Measurements from ENCODE around the gene G2E3.
"Not testable (repeated sequence)": the region's sequence is repeated elsewhere in the genome, so short reads cannot be mapped to it uniquely, and the experiment has no call there.

The G2E3 gene

DNA sequence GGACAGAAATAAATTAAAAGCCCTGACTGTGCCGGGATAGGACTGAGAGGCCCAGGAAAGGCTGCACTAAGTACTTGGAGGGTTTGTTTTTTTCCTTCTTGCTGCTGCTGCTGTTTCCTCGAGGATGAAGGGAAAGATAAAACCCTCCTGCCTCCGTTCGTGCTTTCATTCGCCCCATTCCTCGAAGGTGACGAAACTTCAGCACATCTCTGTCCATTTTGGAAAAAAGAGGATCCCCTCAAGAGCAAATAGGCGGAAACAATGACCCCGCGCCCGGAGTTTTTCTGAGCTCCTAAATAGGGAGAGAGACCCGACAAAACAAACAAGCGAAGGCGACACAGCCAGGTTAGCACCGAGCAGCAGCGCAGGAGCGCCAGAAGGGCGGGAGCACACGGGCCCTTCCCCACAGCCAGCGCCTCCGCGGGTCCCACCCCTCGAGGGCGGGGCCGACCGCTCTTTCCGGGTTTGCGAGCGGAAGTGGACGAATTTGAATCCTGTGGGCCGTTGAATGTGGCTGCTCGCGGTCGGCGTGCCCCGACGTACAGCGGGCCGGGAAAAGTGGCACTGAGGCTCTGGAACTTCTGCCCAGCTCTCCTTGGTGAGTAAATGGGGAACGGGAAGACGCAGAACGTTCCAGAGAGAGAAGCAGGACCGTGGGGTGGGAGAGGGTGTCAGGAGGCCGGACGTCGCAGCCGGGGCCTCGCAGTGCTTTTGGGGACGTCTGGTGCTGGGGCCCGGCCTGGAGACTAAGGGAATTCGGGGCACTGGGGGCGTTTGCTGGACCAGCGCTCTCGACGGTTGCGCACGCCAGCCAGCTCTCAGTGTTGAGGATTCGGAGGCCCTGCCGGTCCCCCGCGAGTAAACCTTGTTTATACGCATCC lies at the start of gene G2E3:
Gene G2E3 (plus strand): TSS at position 484 of the 881 bp plus-strand sequence. CDS start 21,922 bp downstream, outside the sequence.
- peak; percentile 91 for DNase-seq (ENCODE audit: low spot score)

DNA sequence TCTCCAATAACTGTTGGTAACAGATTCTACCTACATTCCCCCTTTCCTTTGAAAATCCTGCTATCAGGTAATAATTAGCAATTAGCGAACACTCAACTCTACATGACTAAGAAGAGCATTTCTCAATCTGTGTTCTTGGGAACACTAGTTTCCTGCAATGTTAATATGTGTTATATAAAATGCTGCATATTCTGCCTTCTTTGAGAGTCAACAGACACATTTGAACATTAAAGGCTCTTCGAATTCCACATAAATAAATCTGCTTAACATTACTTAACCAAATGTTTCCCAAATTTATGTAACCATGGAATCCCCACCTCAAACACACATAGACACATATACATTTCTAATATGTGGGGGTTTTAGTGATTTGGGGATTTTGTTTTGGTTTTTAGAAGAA lies 41.2 kb upstream of the G2E3 start:
- DNase-seq (ENCODE audit: low spot score) = no peak

- no peak for DNase-seq (ENCODE audit: low spot score)
Observed at GRCh38 chr14:30518867-30519560, 39.9 kb upstream of the G2E3 start.

GRCh38 chr14:30519961-30520360 lies 39.0 kb upstream of the G2E3 start:
- DNase-seq (ENCODE audit: low spot score) = no peak

GRCh38 chr14:30520536-30520935 lies 38.4 kb upstream of the G2E3 start:
- DNase-seq (ENCODE audit: low spot score) = no peak

DNA sequence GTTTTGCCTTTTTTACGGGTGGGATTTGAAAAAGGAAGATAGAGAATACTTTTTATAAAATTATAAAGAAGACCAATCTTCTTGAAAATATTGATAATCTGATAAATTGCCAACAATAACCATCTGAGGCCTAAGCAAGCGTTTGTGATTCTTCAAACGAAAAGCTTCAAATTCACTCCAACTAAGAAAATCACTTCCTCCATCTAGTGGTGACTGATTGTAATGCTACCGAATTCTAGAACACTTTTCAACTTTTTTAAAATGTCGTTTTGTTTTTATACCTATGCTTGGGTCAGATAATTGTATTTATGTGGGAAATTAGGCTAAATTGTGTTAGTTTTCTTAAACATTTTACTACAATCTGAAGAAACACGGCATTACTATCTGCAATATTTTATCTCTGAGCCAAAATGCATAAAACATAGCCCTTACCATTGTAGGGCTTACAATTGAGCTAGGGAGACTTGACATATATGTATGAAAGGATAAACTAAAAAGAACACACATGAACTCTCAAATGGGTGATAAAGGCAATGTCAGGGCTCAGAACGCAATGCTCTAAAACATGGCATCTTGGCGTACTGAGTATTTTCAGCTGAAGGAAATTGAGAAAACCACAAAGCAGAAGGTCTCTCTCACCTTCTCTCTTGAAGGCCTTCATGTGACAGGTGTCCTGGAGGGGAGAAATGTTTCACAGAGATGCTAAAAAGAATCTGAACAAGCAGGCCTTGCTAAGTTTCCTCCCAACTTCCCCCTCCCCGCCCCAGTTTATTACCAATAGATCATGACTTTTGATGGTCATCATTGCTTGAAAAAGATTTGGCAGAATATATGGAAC lies 36.8 kb upstream of the G2E3 start:
- peak; percentile 49 for DNase-seq (ENCODE audit: low spot score)

DNA sequence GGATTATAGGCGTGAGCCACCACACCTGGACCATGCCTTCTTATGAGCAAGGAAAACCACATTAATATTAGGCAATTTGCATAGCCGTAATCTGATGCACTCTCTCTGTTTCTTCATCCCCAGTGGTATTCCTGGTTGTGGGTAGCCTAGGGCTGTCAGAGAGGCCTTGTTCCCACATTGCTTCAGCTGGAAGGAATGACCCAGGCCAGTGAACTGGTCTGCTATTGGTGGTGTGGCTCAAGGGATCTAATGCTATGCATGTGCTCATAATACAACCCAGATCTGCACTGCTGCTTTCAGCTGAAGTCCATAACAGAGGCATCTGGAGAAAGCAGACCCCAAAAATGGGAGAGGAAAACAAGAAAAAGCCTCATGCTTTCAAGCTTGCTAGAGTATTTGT lies 33.1 kb upstream of the G2E3 start:
- no peak for DNase-seq (ENCODE audit: low spot score)

- no peak for DNase-seq (ENCODE audit: low spot score)
Observed at GRCh38 chr14:30527196-30527595, 31.8 kb upstream of the G2E3 start.

- DNase-seq (ENCODE audit: low spot score) = no peak
Observed at GRCh38 chr14:30528119-30528518, 30.8 kb upstream of the G2E3 start.

DNA sequence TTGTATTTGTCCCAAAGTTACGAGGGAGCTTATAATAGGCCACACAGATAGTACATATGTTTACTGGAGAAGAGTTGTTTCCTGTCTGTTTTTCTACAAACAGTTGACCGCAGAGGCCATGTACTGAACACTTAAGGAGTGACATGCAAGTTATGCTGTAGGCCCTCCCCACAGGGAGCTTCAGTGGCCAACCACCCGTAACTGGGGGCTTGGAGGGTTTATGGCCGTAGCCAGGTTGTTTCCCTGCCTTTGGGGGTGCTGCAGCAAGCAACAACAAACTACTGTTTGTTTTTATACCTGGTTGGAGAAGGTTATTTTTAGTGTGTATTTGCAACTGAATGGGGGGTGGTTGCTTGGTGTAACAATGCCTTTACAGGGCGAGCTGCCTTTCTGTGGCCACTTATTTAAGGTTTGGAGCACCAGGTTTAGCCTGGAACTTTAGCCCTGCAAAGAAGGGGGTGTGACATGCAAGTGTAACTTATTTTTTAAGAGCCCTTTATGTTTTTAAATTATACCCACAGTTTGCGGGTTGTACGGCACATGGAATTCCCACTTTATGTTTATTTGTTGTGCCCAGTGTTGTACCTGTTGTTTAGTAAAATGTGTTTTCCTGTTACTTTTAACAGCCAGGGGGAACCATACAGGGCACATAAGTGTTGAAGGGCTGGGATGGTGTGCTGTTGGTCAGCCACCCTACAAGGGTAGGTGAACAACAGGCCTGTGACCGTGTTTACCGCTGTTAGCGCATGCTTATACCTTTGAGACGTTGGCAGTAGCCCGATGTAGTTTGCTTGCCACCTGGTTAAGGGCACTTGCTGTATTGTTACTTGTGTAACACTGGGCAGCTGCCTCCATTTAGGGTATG lies 29.9 kb upstream of the G2E3 start:
- no peak for DNase-seq (ENCODE audit: low spot score)

GRCh38 chr14:30532264-30532663 lies 26.7 kb upstream of the G2E3 start:
- DNase-seq (ENCODE audit: low spot score) = no peak

DNA sequence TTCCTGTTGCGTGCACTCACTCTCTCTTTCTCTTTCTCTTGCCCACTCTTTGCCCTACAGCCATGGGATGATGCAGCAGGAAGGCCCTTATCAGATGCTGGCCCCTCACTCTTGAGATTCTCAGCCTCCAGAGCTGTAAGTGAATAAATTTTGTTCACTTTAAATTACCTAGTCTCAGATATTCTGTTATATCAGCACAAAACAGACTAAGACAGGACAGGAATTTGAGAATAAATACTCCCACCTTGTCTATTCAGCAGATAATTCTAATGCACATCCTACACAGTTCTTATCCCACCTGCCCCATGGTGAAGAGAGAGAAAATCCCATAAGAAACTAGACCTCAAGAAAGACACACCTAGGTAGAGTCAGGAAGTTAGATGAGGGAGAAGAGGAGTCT lies 25.8 kb upstream of the G2E3 start:
- no peak for DNase-seq (ENCODE audit: low spot score)

DNA sequence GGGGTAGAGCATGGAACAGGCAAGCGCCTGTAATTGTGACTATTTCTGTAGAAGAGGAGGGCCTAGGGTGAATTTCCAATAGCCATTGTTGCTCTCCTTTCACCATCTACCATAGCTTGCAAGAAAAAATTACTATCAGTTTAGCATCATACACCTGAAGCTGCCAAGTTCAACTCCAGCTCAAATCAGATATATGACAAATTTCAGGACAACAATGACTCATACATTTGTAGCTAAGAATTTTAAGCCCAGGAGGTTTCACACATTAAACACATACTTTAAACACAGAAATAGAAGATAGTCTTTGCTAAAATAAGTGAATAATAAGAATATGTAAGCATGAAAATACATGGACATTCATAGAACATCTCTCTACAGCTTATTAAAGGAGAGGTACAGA lies 17.6 kb upstream of the G2E3 start:
- DNase-seq (ENCODE audit: low spot score) = peak; percentile 12

DNA sequence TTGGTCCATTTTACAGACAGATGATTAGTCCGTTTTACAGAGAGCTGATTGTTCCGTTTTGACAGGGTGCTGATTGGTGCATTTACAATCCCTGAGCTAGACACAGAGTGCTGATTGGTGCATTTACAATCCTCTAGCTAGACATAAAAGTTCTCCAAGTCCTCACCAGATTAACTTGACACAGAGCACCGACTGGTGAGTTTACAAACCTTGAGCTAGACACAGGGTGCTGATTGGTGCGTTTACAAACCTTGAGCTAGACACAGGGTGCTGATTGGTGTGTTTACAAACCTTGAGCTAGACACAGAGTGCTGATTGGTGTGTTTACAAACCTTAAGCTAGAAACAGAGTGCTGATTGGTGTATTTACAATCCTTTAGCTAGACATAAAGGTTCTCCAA lies 12.2 kb upstream of the G2E3 start:
- not testable (repeated sequence) for DNase-seq (ENCODE audit: low spot score)

GRCh38 chr14:30547388-30548048 lies 11.4 kb upstream of the G2E3 start:
- no peak for DNase-seq (ENCODE audit: low spot score)

DNA sequence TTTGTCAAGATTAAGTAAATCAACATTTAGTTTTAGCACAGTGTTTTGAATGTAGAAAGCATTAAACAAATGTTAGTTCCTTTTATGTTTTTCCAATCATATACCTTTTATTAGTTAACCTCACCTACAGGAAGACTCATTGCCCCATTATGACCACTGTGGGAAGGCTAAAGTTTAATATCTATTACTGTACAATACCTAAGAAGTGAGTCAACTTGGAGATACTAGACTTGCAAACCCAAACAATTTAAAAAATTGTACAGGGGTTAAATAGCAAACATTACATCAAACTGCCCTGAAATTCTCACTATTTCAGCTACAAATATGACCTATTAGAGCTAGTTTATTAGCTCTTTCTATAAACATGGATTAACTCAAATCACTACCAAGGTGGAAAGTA lies 8.6 kb upstream of the G2E3 start:
- DNase-seq (ENCODE audit: low spot score) = peak; percentile 79

GRCh38 chr14:30551460-30551859 lies 7.5 kb upstream of the G2E3 start:
- peak; percentile 50 for DNase-seq (ENCODE audit: low spot score)

DNA sequence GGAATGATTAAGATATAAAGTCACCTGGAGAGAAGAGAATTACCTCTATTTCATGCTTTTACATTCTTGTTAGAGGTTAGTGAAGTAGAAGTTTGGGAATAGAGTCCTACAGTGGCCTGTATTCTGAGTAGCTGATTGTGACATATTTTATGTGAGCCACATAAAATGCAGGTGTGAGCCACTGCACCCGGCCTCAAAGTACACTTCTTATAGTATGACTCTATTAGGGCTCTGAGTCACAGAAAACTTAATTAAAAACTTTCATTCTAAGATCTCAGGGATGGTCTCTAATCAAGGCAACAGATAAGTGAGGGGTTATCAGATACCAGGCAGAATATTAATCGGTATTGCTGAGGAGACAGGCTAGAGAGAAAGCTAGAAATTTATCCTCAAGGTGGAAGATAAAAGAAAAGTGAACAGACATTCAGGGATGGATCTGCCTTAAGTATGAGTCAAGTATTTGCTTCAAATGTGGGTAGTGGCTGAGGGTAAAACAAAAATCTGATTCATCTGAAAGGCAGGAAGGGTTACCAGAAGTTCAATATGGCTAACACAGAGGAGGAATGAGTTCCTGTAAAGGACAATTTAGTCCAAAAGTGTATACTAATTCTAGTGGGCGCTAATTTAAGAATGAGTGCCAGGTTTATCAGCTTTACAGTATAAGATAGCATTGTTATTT lies 5.5 kb upstream of the G2E3 start:
- DNase-seq (ENCODE audit: low spot score) = peak; percentile 84

DNA sequence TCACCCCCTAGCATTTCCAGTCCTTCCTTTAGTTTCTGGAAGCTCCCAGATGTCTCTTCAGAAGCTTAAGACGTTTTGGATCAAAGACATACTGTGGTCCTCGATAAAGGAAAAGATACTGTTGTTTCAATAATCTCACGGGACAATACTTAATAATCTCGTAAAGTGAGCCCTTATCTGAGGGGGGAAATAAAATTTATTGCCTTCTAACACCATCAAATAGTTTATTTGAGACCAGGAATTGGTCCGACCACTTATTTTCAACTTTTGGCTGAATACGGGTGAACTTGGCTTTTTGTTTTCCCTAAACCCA lies 640 bp upstream of the G2E3 start:
- no peak for DNase-seq (ENCODE audit: low spot score)

GRCh38 chr14:30559638-30560091 lies 707 bp downstream of the G2E3 start:
- DNase-seq (ENCODE audit: low spot score) = peak; percentile 63

All from kidney tubule cell (primary cell).